Trophoblast cell (in vitro differentiated cells and primary cell): ENCODE data around the gene RAD54L. TPM values are rescaled to one million over a fixed set of nuclear protein-coding genes. Genes with fewer than 3 reads are reported as not detected.

ENCODE experiments used
- DNase-seq, 2 donors: peaks; one replicate each; pipeline ENCODE4 v3.0.0-alpha.2; 2016
- H2AFZ ChIP-seq: 2 replicates; pipeline ENCODE4 v1.6.1; 2013; ENCODE audit warnings: low read length, moderate library complexity, mild to moderate bottlenecking; ENCODE audit not compliant: insufficient read depth, poor library complexity
- H2AK5ac ChIP-seq: 2 replicates; pipeline ENCODE4 v1.6.1; 2013; ENCODE audit warnings: mild to moderate bottlenecking, low read length
- H2BK120ac ChIP-seq: 2 replicates; pipeline ENCODE4 v1.6.1; 2013; ENCODE audit warnings: low read length, mild to moderate bottlenecking, moderate library complexity; ENCODE audit not compliant: insufficient read depth, poor library complexity
- H2BK12ac ChIP-seq: 2 replicates; pipeline ENCODE4 v1.6.1; 2013; ENCODE audit warnings: mild to moderate bottlenecking, low read length, moderate library complexity
- H2BK5ac ChIP-seq: 2 replicates; pipeline ENCODE4 v1.6.1; 2013; ENCODE audit warnings: low read length, low read depth, moderate library complexity, mild to moderate bottlenecking; ENCODE audit not compliant: poor library complexity
- H3K14ac ChIP-seq: 2 replicates; pipeline ENCODE4 v1.6.1; 2013; ENCODE audit warnings: mild to moderate bottlenecking, low read length
- H3K18ac ChIP-seq: 2 replicates; pipeline ENCODE4 v1.6.1; 2013; ENCODE audit warnings: mild to moderate bottlenecking, low read length
- H3K23ac ChIP-seq: 2 replicates; pipeline ENCODE4 v1.6.1; 2013; ENCODE audit warnings: low read length
- H3K27ac ChIP-seq: 2 replicates; pipeline ENCODE4 v1.5.1; 2013; ENCODE audit warnings: low read depth, mild to moderate bottlenecking, inconsistent platforms, low read length, moderate library complexity
- H3K27me3 ChIP-seq: 2 replicates; pipeline ENCODE4 v1.6.1; 2013; ENCODE audit warnings: inconsistent platforms, mild to moderate bottlenecking, low read length, moderate library complexity; ENCODE audit not compliant: insufficient read depth
- H3K36me3 ChIP-seq, 2 experiments: 1 replicate in 1 of 2; 2 replicates in 1 of 2; pipeline ENCODE4 v1.6.1; 2013; ENCODE audit warnings: low read length in 2 of 2, mild to moderate bottlenecking in 2 of 2, moderate library complexity in 1 of 2; ENCODE audit not compliant: insufficient read depth in 2 of 2, control insufficient read depth in 1 of 2
- H3K4ac ChIP-seq: 2 replicates; pipeline ENCODE4 v1.6.1; 2013; ENCODE audit warnings: low read depth, mild to moderate bottlenecking, low read length, moderate library complexity
- H3K4me1 ChIP-seq, 2 experiments: 1 replicate in 1 of 2; 2 replicates in 1 of 2; pipeline ENCODE4 v1.6.1; 2013; ENCODE audit warnings: low read length in 2 of 2, mild to moderate bottlenecking in 2 of 2, moderate library complexity in 1 of 2; ENCODE audit not compliant: insufficient read depth in 2 of 2, control insufficient read depth in 1 of 2
- H3K4me2 ChIP-seq: 2 replicates; pipeline ENCODE4 v1.6.1; 2013; ENCODE audit warnings: inconsistent platforms, mild to moderate bottlenecking, low read length, moderate library complexity
- H3K4me3 ChIP-seq: 2 replicates; pipeline ENCODE4 v1.5.1; 2013; ENCODE audit warnings: mild to moderate bottlenecking, low read depth, low read length, inconsistent platforms
- H3K79me1 ChIP-seq: one replicate; pipeline ENCODE4 v1.6.1; 2013; ENCODE audit warnings: low read length
- H3K79me2 ChIP-seq: 2 replicates; pipeline ENCODE4 v1.6.1; 2013; ENCODE audit warnings: low read length, mild to moderate bottlenecking; ENCODE audit not compliant: control insufficient read depth, insufficient read depth, poor library complexity
- H3K9ac ChIP-seq: 2 replicates; pipeline ENCODE4 v1.6.1; 2013; ENCODE audit warnings: mild to moderate bottlenecking, low read length
- H3K9me3 ChIP-seq: 2 replicates; pipeline ENCODE4 v1.6.1; 2013; ENCODE audit warnings: low read depth, mild to moderate bottlenecking, control low read depth, inconsistent platforms, low read length; ENCODE audit not compliant: insufficient read depth
- H4K12ac ChIP-seq: 2 replicates; pipeline ENCODE4 v1.6.1; 2013; ENCODE audit warnings: low read depth, mild to moderate bottlenecking, low read length, moderate library complexity
- H4K8ac ChIP-seq: 2 replicates; pipeline ENCODE4 v1.6.1; 2013; ENCODE audit warnings: low read depth, mild to moderate bottlenecking, low read length, moderate library complexity
- H4K91ac ChIP-seq: one replicate; pipeline ENCODE4 v1.6.1; 2013; ENCODE audit warnings: low read depth, mild to moderate bottlenecking, low read length, moderate library complexity
- WGBS: extraction: QIAGEN DNeasy Blood & Tissue Kit; methylation state at CpG from one replicate; pipeline ENCODE4 v1.1.7; 2013; ENCODE audit warnings: missing lambda C conversion rate; ENCODE audit not compliant: insufficient read length, insufficient coverage; ENCODE audit errors: extremely low coverage; 5-methylcytosine and 5-hydroxymethylcytosine counted together
- polyA plus RNA-seq: library from polyadenylated mRNA; stranded (reverse); fragments of 200-250 nt; gene quantifications from 2 replicates; pipeline ENCODE4 v1.2.3, GENCODE V29; 2013

The RAD54L gene
- 9.1 and 9.9 TPM in 2 replicates for polyA plus RNA-seq

DNA sequence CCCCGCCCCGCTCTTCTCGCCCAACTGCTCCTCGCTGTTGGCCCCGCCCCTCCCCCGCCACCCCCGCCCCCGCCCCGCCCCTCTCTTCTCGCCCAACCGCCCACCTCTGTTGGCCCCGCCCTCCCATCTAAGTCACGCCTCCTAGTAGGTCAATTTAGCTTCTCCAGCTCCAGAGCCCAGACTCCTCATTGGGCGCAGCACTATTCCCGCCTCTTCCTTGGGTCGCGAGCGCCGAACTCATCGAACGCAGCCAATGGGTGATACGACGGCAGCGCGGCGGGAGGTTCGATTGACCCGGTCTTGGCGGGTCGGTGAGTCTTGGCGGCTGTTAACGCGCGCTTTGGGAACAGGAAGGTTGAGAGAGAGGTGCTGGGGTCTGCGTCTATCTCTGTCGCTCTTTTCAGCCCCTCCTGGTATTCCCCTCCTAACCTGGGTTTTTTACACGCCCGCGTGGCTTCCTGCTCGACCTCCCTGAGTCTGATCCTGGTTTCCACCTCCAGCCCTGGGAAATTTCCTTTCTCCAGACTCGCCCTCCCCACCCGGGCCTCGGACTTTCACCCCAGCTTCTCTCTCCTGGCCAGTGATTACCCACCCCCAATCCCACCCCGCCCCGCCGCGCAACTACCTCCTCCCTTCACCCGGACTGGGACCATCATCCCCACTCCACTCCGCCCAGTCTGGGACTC is at the start of gene RAD54L:
TSS of gene RAD54L (plus strand) at position 328 of the 686 bp plus-strand sequence. CDS start 643 bp downstream, outside the sequence.
- Histone ChIP-seq H2BK5ac (peak within 1 kb of the TSS; percentile 73), H3K23ac (peak within 1 kb of the TSS; percentile 86), H3K4me3 (peak within 1 kb of the TSS; percentile 80), H2AFZ (peak within 1 kb of the TSS; percentile 97), H3K9ac (peak within 1 kb of the TSS; percentile 86), H3K79me2 (peaks cover 4% of the 10 kb centered on the region), H3K27ac (peak within 1 kb of the TSS; percentile 35), H2AK5ac (no peak within 1 kb of the TSS), H4K8ac (peak within 1 kb of the TSS; percentile 95), H3K14ac (peak within 1 kb of the TSS; percentile 83), H3K9me3 (peaks cover 2% of the 10 kb centered on the region), H3K27me3 (no peaks in the 10 kb centered on the region), H3K4me2 (peak within 1 kb of the TSS; percentile 85), H4K91ac (peak within 1 kb of the TSS; percentile 56), H3K18ac (peak within 1 kb of the TSS; percentile 67), H3K79me1 (peaks cover 4% of the 10 kb centered on the region), H2BK12ac (no peak within 1 kb of the TSS), H3K4me1 (peaks cover 4 to 14% of the 10 kb centered on the region in 2 experiments), H3K4ac (peak within 1 kb of the TSS; percentile 3), H3K36me3 (peaks cover 6 to 14% of the 10 kb centered on the region in 2 experiments), H2BK120ac (peak within 1 kb of the TSS; percentile 8), H4K12ac (peak within 1 kb of the TSS; percentile 39)
- DNase-seq, result peak; percentile 96 to 100
- WGBS, result no CpG with 5 or more reads among the region's 49 CpGs

DNA sequence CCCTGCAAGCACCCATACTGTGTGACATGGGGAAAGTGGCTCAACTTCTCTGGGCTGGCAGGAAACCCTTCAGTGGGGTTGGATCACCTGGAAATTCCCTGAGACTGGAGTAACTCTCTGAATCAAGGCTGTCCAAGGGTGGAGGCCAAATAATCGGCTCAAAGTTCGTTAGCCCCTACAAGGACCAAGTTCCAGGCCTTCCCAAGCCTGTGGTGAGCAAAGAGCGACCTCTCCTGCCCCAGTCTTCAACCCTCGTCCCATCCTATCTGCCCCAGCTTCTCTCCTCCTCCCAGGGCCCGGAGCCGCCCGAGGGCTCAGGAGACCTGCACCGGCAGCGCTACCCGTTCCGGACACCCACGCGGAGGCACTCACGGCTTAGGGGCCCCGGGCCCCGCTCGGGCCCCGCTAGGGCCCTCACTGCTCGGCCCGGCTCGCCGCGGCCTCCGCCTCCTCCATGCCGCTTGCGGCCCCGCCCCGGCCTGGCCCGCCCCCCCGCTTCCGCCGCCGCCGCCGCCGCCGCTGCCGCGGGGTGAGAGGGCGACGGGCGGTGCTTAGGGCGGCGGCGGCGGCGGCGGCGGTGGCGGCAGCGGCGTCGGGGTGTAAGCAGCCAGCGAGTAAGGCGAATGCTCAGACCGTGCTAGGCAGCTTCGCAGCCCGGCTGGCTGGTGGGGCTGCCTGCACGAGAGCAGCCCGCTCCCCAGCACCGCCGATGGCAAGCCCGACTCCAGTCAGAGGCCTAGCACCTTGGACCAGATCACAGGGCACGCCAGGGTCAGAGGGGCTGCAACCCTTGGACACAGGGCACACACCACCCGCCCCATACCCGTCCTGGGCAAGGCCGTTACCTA is 49.4 kb upstream of the RAD54L start, which contains the start of gene POMGNT1:
TSS of gene POMGNT1 (minus strand) at position 471 of the 848 bp plus-strand sequence. CDS start 613 bp downstream, outside the sequence.
- peak; percentile 37 to 70 for DNase-seq
- no peak within 1 kb of the TSS for H3K23ac ChIP-seq
- H4K8ac ChIP-seq, result peak within 1 kb of the TSS; percentile 95
- peaks cover 9% of the 10 kb centered on the region for H3K79me2 ChIP-seq
- peak within 1 kb of the TSS; percentile 94 for H3K4me2 ChIP-seq
- H3K9me3 ChIP-seq, result peaks cover 3% of the 10 kb centered on the region
- peak within 1 kb of the TSS; percentile 69 for H2BK120ac ChIP-seq
- H2BK5ac ChIP-seq, result peak within 1 kb of the TSS; percentile 43
- H3K14ac ChIP-seq, result peak within 1 kb of the TSS; percentile 95
- H2AFZ ChIP-seq, result peak within 1 kb of the TSS; percentile 80
- no CpG with 5 or more reads among the region's 67 CpGs for WGBS
- H3K36me3 ChIP-seq, result peaks cover 21 to 24% of the 10 kb centered on the region in 2 experiments
- H2BK12ac ChIP-seq, result peak within 1 kb of the TSS; percentile 25
- H3K4me1 ChIP-seq, result peaks cover 5 to 8% of the 10 kb centered on the region in 2 experiments
- H3K27me3 ChIP-seq, result no peaks in the 10 kb centered on the region
- peak within 1 kb of the TSS; percentile 90 for H4K91ac ChIP-seq
- H3K4me3 ChIP-seq, result peak within 1 kb of the TSS; percentile 94
- H4K12ac ChIP-seq, result peak within 1 kb of the TSS; percentile 92
- H3K18ac ChIP-seq, result peak within 1 kb of the TSS; percentile 83
- peaks cover 10% of the 10 kb centered on the region for H3K79me1 ChIP-seq
- H3K27ac ChIP-seq, result peak within 1 kb of the TSS; percentile 67
- peak within 1 kb of the TSS; percentile 93 for H2AK5ac ChIP-seq
- peak within 1 kb of the TSS; percentile 78 for H3K4ac ChIP-seq
- H3K9ac ChIP-seq, result peak within 1 kb of the TSS; percentile 99

DNA sequence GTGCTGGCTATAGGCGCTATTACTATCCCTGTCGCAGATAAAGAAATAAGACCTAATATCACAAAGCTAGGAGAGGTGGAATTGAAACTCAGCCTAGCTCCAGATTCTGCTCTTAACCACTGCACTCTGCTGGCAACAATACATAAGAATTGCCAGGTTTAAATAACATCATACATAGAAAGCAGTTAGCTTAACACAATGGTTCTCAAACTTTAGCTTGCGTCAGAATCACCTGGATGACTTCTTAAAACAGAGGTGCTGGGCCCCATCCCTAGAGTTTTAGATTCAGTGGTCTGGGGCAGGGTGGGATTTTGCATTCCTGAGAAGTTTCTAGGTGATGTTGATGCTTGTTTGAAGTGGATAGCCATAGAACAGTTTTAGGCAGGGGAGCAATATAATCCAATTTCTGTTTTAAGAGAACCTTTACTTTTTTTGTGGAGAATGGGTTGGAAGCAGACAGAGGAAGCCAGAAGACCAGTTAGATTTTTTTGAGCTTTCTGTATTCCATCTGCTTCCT is 48.3 kb upstream of the RAD54L start:
- H3K23ac ChIP-seq, result no peak overlapping the region
- no peak overlapping the region for H3K18ac ChIP-seq
- H2BK120ac ChIP-seq, result no peak overlapping the region
- H2BK12ac ChIP-seq, result no peak overlapping the region
- H3K4me3 ChIP-seq, result no peak overlapping the region
- no peak overlapping the region for H4K12ac ChIP-seq
- H3K79me2 ChIP-seq, result peaks cover 12% of the 10 kb centered on the region
- peaks cover 10 to 13% of the 10 kb centered on the region in 2 experiments for H3K36me3 ChIP-seq
- no peak overlapping the region for H2BK5ac ChIP-seq
- H4K91ac ChIP-seq, result no peak overlapping the region
- no peak overlapping the region for H2AFZ ChIP-seq
- H3K4me1 ChIP-seq, result peaks cover 5 to 8% of the 10 kb centered on the region in 2 experiments
- no peak overlapping the region for H3K14ac ChIP-seq
- no peak for DNase-seq
- H3K27ac ChIP-seq, result no peak overlapping the region
- no peak overlapping the region for H4K8ac ChIP-seq
- H3K27me3 ChIP-seq, result no peaks in the 10 kb centered on the region
- no CpG with 5 or more reads among the region's 3 CpGs for WGBS
- H3K9me3 ChIP-seq, result no peaks in the 10 kb centered on the region
- no peak overlapping the region for H3K4ac ChIP-seq
- no peak overlapping the region for H3K9ac ChIP-seq
- H2AK5ac ChIP-seq, result no peak overlapping the region
- peaks cover 14% of the 10 kb centered on the region for H3K79me1 ChIP-seq
- H3K4me2 ChIP-seq, result no peak overlapping the region

DNA sequence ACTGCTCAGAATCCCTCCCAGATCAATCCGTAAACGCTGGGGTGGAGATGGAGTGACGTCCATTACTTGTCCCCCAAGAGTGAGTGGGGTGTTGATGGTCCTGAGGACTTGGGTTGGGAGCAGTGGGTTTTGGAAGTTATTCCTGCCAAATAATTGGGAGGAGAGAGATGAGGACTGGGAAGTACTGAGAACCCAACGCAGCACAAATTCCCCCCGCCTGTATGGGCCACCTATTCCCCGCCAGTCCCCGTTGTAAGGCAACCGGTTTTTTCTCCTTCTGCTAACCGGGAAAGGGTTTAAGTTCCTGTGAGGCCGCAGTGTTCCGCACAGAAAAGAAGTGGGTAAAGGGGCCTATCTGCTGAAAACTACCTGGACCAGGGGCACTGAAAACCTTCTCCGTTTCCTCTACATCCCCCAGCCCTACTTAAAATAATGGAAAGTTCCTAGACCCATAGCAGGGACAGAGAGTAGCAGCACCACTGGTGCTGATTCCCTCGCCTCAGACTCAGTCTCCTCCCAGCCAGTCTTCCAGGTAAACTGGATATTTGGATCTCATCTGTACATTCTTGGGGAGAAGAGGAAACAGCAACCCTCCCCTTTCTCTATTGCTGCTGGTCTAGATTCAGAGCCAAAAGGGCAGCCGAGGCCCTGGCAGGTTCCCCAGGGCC is 43.7 kb upstream of the RAD54L start:
- Histone ChIP-seq H2BK120ac (peak overlapping the region; percentile 54), H3K27ac (no peak overlapping the region), H2BK12ac (no peak overlapping the region), H3K14ac (peak overlapping the region; percentile 74), H3K4ac (no peak overlapping the region), H4K8ac (peak overlapping the region; percentile 68), H3K36me3 (no peaks in the 10 kb centered on the region), H3K4me3 (peak overlapping the region; percentile 85), H3K9me3 (no peaks in the 10 kb centered on the region), H3K9ac (peak overlapping the region; percentile 75), H3K4me2 (peak overlapping the region; percentile 98), H3K79me1 (peaks cover 4% of the 10 kb centered on the region), H3K4me1 (peaks cover 4 to 6% of the 10 kb centered on the region in 2 experiments), H4K12ac (no peak overlapping the region), H2BK5ac (no peak overlapping the region), H3K23ac (no peak overlapping the region), H3K27me3 (no peaks in the 10 kb centered on the region), H2AK5ac (no peak overlapping the region), H3K79me2 (peaks cover 3% of the 10 kb centered on the region), H3K18ac (peak overlapping the region; percentile 80), H2AFZ (peak overlapping the region; percentile 91), H4K91ac (peak overlapping the region; percentile 74)
- no CpG with 5 or more reads among the region's 14 CpGs for whole genome bisulfite sequencing
- no peak for DNase-seq
